HepG2 (cell line): ENCODE data around the gene COL4A6. TPM values are rescaled to one million over a fixed set of nuclear protein-coding genes. Genes with fewer than 3 reads are reported as not detected.

Experiments used
- ATAC-seq: fragments of 200-7000 bp; cut with Tn5 transposase; 3 replicates; pipeline ENCODE4 v1.9.1; 2020; ENCODE audit warnings: mild to moderate bottlenecking, moderate library complexity
- BruUV-seq: library from RNA; stranded (reverse); fragments of 400-500 nt; replicated peaks from 2 replicates; lab custom pipeline; 2021; lab: Mats Ljungman, UMichigan
- CTCF ChIA-PET: fragments of 300-600 bp; formaldehyde crosslinking; extraction: SDS; loops from one replicate; lab custom pipeline; 2021; ENCODE audit warnings: low total read pairs, inconsistent platforms, low intra/inter-chr PET ratio; lab: Yijun Ruan, JAX
- POLR2A ChIA-PET: fragments of 350-600 bp; sonication (Branson Sonifier 250); formaldehyde crosslinking; loops from one replicate; lab custom pipeline; 2020; ENCODE audit warnings: antibody characterized with exemption, inconsistent platforms; lab: Yijun Ruan, JAX
- DNase-seq: peaks from one replicate; pipeline ENCODE4 v3.0.0-alpha.2; 2015; ENCODE audit warnings: low spot score
- FAIRE-seq: peaks from 3 replicates; lab custom pipeline; 2011; peaks lifted over from hg19 to GRCh38; lab: Jason Lieb, UNC
- H2AFZ ChIP-seq: one replicate; pipeline ENCODE4 v1.6.1; 2011; ENCODE audit warnings: low read length, inconsistent platforms
- H3K27ac ChIP-seq: fragments of 300-600 bp; 3 replicates; pipeline ENCODE4 v1.8.0; 2011; ENCODE audit warnings: mixed run types, mild to moderate bottlenecking, mixed read lengths, low read length, inconsistent platforms; ENCODE audit not compliant: insufficient read depth; ENCODE audit errors: extremely low read length
- H3K27me3 ChIP-seq, 2 experiments: fragments of 200-600 bp in 1 of 2; 2 replicates in 1 of 2; 3 replicates in 1 of 2; pipeline versions ENCODE4 v1.6.0 to v1.8.0; 2011; ENCODE audit warnings: low read length in 2 of 2, mild to moderate bottlenecking in 2 of 2, moderate library complexity in 2 of 2, inconsistent platforms in 1 of 2; ENCODE audit not compliant: insufficient read depth in 2 of 2, control insufficient read depth in 1 of 2
- H3K36me3 ChIP-seq, 2 experiments: fragments of 200-600 bp in 1 of 2; replicated peaks in 1 of 2; 2 replicates in 1 of 2; 3 replicates in 1 of 2; pipeline versions ENCODE4 v1.5.1 to v1.8.0; 2011; ENCODE audit warnings: low read length in 2 of 2, inconsistent platforms in 1 of 2; ENCODE audit not compliant: insufficient read depth in 2 of 2, control insufficient read depth in 1 of 2
- H3K4me1 ChIP-seq: 2 replicates; pipeline ENCODE4 v1.5.1; 2012; ENCODE audit warnings: low read length, inconsistent platforms; ENCODE audit not compliant: insufficient read depth
- H3K4me2 ChIP-seq: 2 replicates; pipeline ENCODE4 v1.6.0; 2011; ENCODE audit warnings: low read depth, low read length, inconsistent platforms
- H3K4me3 ChIP-seq, 3 experiments: fragments of 200-600 bp in 1 of 3; sonication (generic), shearing (Covaris generic) in 1 of 3; replicated peaks in 1 of 3; 2 replicates each; pipeline ENCODE4 v1.5.1; 2011 to 2016; ENCODE audit warnings: low read length in 3 of 3, inconsistent platforms in 2 of 3, low read depth in 2 of 3, mild to moderate bottlenecking in 2 of 3, control low read depth in 1 of 3, mixed read lengths in 1 of 3; ENCODE audit not compliant: insufficient read depth in 1 of 3
- H3K79me2 ChIP-seq: one replicate; pipeline ENCODE4 v1.6.1; 2011; ENCODE audit warnings: low read length, inconsistent platforms; ENCODE audit not compliant: insufficient read depth
- H3K9ac ChIP-seq: 2 replicates; pipeline ENCODE4 v1.6.0; 2011; ENCODE audit warnings: mild to moderate bottlenecking, low read depth, low read length, inconsistent platforms; ENCODE audit not compliant: insufficient read depth
- H3K9me3 ChIP-seq: 2 replicates; pipeline ENCODE4 v1.5.1; 2012; ENCODE audit warnings: mild to moderate bottlenecking, low read length
- H4K20me1 ChIP-seq: 2 replicates; pipeline ENCODE4 v1.6.0; 2011; ENCODE audit warnings: inconsistent platforms, mild to moderate bottlenecking, low read length, moderate library complexity; ENCODE audit not compliant: insufficient read depth
- BATF2 ChIP-seq: sonication (generic); formaldehyde crosslinking; IDR thresholded peaks from 2 replicates; pipeline ENCODE4 v1.8.0; 2022; ENCODE audit warnings: mild to moderate bottlenecking, missing genetic modification reagents, moderate library complexity
- CHD4 ChIP-seq: fragments of 200-600 bp; sonication (generic); IDR thresholded peaks from 2 replicates; pipeline ENCODE4 v1.7.0; 2017; ENCODE audit warnings: mild to moderate bottlenecking, low read length, borderline replicate concordance
- CTCF ChIP-seq: sonication (generic); formaldehyde crosslinking; IDR thresholded peaks from 2 replicates; pipeline ENCODE4 v1.5.0; 2020; ENCODE audit warnings: mild to moderate bottlenecking, missing genetic modification reagents, moderate library complexity
- FOXO4 ChIP-seq: sonication (generic); formaldehyde crosslinking; conservative IDR thresholded peaks from 2 replicates; pipeline ENCODE4 v1.8.1; 2023; ENCODE audit warnings: missing genetic modification reagents
- ISL2 ChIP-seq: sonication (generic); formaldehyde crosslinking; IDR thresholded peaks from 2 replicates; pipeline ENCODE4 v1.5.0; 2020; ENCODE audit warnings: missing genetic modification reagents
- JUNB ChIP-seq: sonication (generic); formaldehyde crosslinking; IDR thresholded peaks from 2 replicates; pipeline ENCODE4 v1.8.0; 2022; ENCODE audit warnings: missing genetic modification reagents, mild to moderate bottlenecking, borderline replicate concordance
- MAZ ChIP-seq, 2 experiments: sonication (generic) in 1 of 2; formaldehyde crosslinking in 1 of 2; IDR thresholded peaks; 2 replicates each; pipeline versions ENCODE4 v1.5.0 to v1.6.1; 2012 to 2020; ENCODE audit warnings: low read depth in 2 of 2, mild to moderate bottlenecking in 2 of 2, borderline replicate concordance in 1 of 2, improper control_type of control experiment in 1 of 2, low read length in 1 of 2, missing genetic modification reagents in 1 of 2, moderate library complexity in 1 of 2
- ONECUT2 ChIP-seq: sonication (generic); formaldehyde crosslinking; IDR thresholded peaks from 2 replicates; pipeline ENCODE4 v1.4.0; 2020; ENCODE audit warnings: missing genetic modification reagents
- SRSF9 ChIP-seq: fragments of 200-400 bp; formaldehyde crosslinking; IDR thresholded peaks from 2 replicates; pipeline ENCODE4 v1.6.1; 2018; ENCODE audit warnings: borderline replicate concordance, mild to moderate bottlenecking, low read depth, low read length; ENCODE audit not compliant: insufficient read depth, poor library complexity, severe bottlenecking
- STAG1 ChIP-seq: sonication (generic); formaldehyde crosslinking; IDR thresholded peaks from 2 replicates; pipeline ENCODE4 v1.4.0; 2020; ENCODE audit warnings: missing genetic modification reagents
- TAF15 ChIP-seq: fragments of 200-400 bp; formaldehyde crosslinking; IDR thresholded peaks from one replicate; pipeline ENCODE4 v1.6.1; 2018; ENCODE audit warnings: mild to moderate bottlenecking, low read depth, low read length; ENCODE audit not compliant: poor library complexity, severe bottlenecking
- ZNF34 ChIP-seq: sonication (generic); formaldehyde crosslinking; IDR thresholded peaks from 2 replicates; pipeline ENCODE4 v1.4.0; 2020; ENCODE audit warnings: mild to moderate bottlenecking, missing genetic modification reagents, borderline replicate concordance
- ZNF652 ChIP-seq: IDR thresholded peaks from 2 replicates; pipeline ENCODE4 v1.6.1; 2016; ENCODE audit warnings: low read depth, borderline replicate concordance
- ZNF660 ChIP-seq: sonication (generic); formaldehyde crosslinking; IDR thresholded peaks from 2 replicates; pipeline ENCODE4 v1.5.1; 2020; ENCODE audit warnings: mild to moderate bottlenecking, low read depth, missing genetic modification reagents, borderline replicate concordance
- ZNF672 ChIP-seq: sonication (generic); formaldehyde crosslinking; IDR thresholded peaks from 2 replicates; pipeline ENCODE4 v1.8.1; 2022; ENCODE audit warnings: missing genetic modification reagents
- ZNF746 ChIP-seq: sonication (generic); formaldehyde crosslinking; IDR thresholded peaks from 2 replicates; pipeline ENCODE4 v1.8.0; 2022; ENCODE audit warnings: mild to moderate bottlenecking, missing genetic modification reagents
- ZNF75D ChIP-seq: sonication (generic); formaldehyde crosslinking; IDR thresholded peaks from 2 replicates; pipeline ENCODE4 v1.8.1; 2023; ENCODE audit warnings: missing genetic modification reagents, mild to moderate bottlenecking, borderline replicate concordance
- ZNF891 ChIP-seq: sonication (generic); formaldehyde crosslinking; IDR thresholded peaks from 2 replicates; pipeline ENCODE4 v1.5.0; 2020; ENCODE audit warnings: mild to moderate bottlenecking, missing genetic modification reagents
- WGBS: methylation state at CpG from one replicate; pipeline ENCODE4 v1.1.6; 2017; ENCODE audit warnings: low lambda C conversion rate; 5-methylcytosine and 5-hydroxymethylcytosine counted together
- in situ Hi-C: cut with HindIII; loops from 2 replicates; pipeline ENCODE4 v1.10.0; 2017; ENCODE audit warnings: low pct_unique_long_range_greater_than_20kb; ENCODE audit not compliant: extremely low pct_ligation_motif_present
- intact Hi-C: fragments of 100-400 bp; cut with micrococcal nuclease; formaldehyde crosslinking; loops from one replicate; pipeline ENCODE4 v1.10.0; 2022; ENCODE audit not compliant: unreplicated experiment
- polyA plus RNA-seq, 8 experiments: library from polyadenylated mRNA; depleted of rRNA in 3 of 8; stranded (reverse) in 7 of 8; unstranded in 1 of 8; fragments of >200 nt; fragmentation: Illumina TruSeq in 4 of 8; extraction: Trizol in 4 of 8; gene quantifications; 2 replicates each; pipeline versions ENCODE4 v1.2.1 to v1.2.3, GENCODE V29; 2011 to 2016; ENCODE audit warnings: low read depth in 4 of 8, missing spikeins in 1 of 8, mixed read lengths in 1 of 8; ENCODE audit not compliant: insufficient read depth in 1 of 8
- total RNA-seq, 5 experiments: library from RNA; depleted of rRNA; stranded (reverse); fragments of >200 nt; fragmentation: Illumina TruSeq; extraction: Trizol; gene quantifications; 2 replicates each; pipeline ENCODE4 v1.2.3, GENCODE V29; 2016; ENCODE audit warnings: low read depth in 1 of 5
- TF ChIP-seq, protein P1 (sequence below): sonication (generic); formaldehyde crosslinking; IDR thresholded peaks from 2 replicates; pipeline ENCODE4 v1.8.0; 2023; ENCODE audit warnings: mild to moderate bottlenecking, missing genetic modification reagents

The COL4A6 gene
- total and polyA plus RNA-seq, 2 of the 13 experiments (the other 11 are each of a cell fraction or from before 2014, with no cell fraction given): 4.5 to 8.2 TPM

- Histone ChIP-seq H3K27me3 (no peaks in the 10 kb centered on the region), H3K27ac (peak overlapping the region; percentile 17), H3K79me2 (no peaks in the 10 kb centered on the region), H2AFZ (no peak overlapping the region), H3K9me3 (no peaks in the 10 kb centered on the region), H3K4me1 (peaks cover 62% of the 10 kb centered on the region), H3K9ac (no peak overlapping the region), H4K20me1 (no peaks in the 10 kb centered on the region), H3K4me3 (no peak overlapping the region), H3K36me3 (no peaks in the 10 kb centered on the region), H3K4me2 (no peak overlapping the region)
- CTCF ChIA-PET: no interaction called here
- 83% methylated on average over 4 of the region's 6 CpGs for WGBS
- POLR2A ChIA-PET: interaction anchor here (1.8 kb wide), 1 partner anchor 53 kb away, joined by 7 read pairs; no protein-coding TSS in a partner anchor
- ATAC-seq: peak; percentile 59
- no peak for FAIRE-seq
- TF ChIP-seq MAZ (IDR thresholded peaks at IDR 0.05; ENCODE audit: borderline replicate concordance, low read depth, low read length) (no peak), MAZ (CRISPR knock-in tag; IDR thresholded peaks at IDR 0.05; ENCODE audit: low read depth) (no peak), ZNF75D (CRISPR knock-in tag) (no peak), TAF15 (no peak), ZNF34 (CRISPR knock-in tag) (no peak), FOXO4 (CRISPR knock-in tag) (no peak), CHD4 (no peak), ONECUT2 (CRISPR knock-in tag) (no peak), STAG1 (CRISPR knock-in tag) (peak; percentile 29), CTCF (CRISPR knock-in tag) (peak; percentile 27; the same call in 1 of the 2 replicates), ZNF672 (no peak), ZNF891 (CRISPR knock-in tag) (no peak), ZNF746 (CRISPR knock-in tag) (no peak), ZNF652 (CRISPR knock-in tag) (peak; percentile 42; the same call in 1 of the 2 replicates), BATF2 (CRISPR knock-in tag) (no peak), ISL2 (CRISPR knock-in tag) (no peak), JUNB (CRISPR knock-in tag) (no peak), SRSF9 (no peak), ZNF660 (CRISPR knock-in tag) (no peak)
- TF ChIP-seq, protein P1, sequence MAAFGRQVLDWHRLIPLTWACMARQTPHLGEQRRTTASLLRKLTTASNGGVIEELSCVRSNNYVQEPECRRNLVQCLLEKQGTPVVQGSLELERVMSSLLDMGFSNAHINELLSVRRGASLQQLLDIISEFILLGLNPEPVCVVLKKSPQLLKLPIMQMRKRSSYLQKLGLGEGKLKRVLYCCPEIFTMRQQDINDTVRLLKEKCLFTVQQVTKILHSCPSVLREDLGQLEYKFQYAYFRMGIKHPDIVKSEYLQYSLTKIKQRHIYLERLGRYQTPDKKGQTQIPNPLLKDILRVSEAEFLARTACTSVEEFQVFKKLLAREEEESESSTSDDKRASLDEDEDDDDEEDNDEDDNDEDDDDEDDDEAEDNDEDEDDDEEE (CRISPR knock-in tag): no peak
- in situ Hi-C loops: no loop called here
- no TSS peak for BruUV-seq
- no peak for DNase-seq
- intact Hi-C loops: loop anchor here (10.0 kb wide), 1 partner anchor 189 kb away; the partner anchor contains the start of genes COL4A5 and COL4A6
These were observed 192.8 kb downstream of the COL4A6 start for GRCh38 chrX:108245462-108245861.
